OCI-LY1 (cell line): ENCODE results near the gene ATP8B3.

Experiments used
- H2AFZ ChIP-seq: fragments of 200-600 bp; sonication (generic), shearing (Covaris generic); 2 replicates; pipeline ENCODE4 v1.6.0; 2014; ENCODE audit warnings: antibody characterized with exemption, mild to moderate bottlenecking, low read length
- H3F3A ChIP-seq: fragments of 200-600 bp; sonication (generic), shearing (Covaris generic); 2 replicates; pipeline ENCODE4 v1.6.0; 2014; ENCODE audit warnings: mild to moderate bottlenecking, antibody characterized with exemption, low read length, moderate library complexity; ENCODE audit not compliant: insufficient read depth
- H3K27ac ChIP-seq: fragments of 200-600 bp; sonication (generic); 2 replicates; pipeline ENCODE4 v1.5.1; 2014; ENCODE audit warnings: low read length, mixed run types, mild to moderate bottlenecking, low read depth; ENCODE audit not compliant: poor library complexity, severe bottlenecking
- H3K27me3 ChIP-seq: fragments of 200-600 bp; sonication (generic); 2 replicates; pipeline ENCODE4 v1.6.0; 2014; ENCODE audit warnings: antibody characterized with exemption, mild to moderate bottlenecking, low read length, moderate library complexity; ENCODE audit not compliant: insufficient read depth
- H3K36me3 ChIP-seq: fragments of 200-600 bp; sonication (generic); 2 replicates; pipeline ENCODE4 v1.6.1; 2014; ENCODE audit warnings: mild to moderate bottlenecking, antibody characterized with exemption, low read length, moderate library complexity, mixed read lengths; ENCODE audit not compliant: insufficient read depth
- H3K4me1 ChIP-seq: fragments of 200-600 bp; sonication (generic); 2 replicates; pipeline ENCODE4 v1.5.1; 2014; ENCODE audit warnings: mild to moderate bottlenecking, low read length, moderate library complexity; ENCODE audit not compliant: insufficient read depth, severe bottlenecking
- H3K4me2 ChIP-seq: fragments of 200-600 bp; sonication (generic), shearing (Covaris generic); 2 replicates; pipeline ENCODE4 v1.6.1; 2014; ENCODE audit warnings: low read length
- H3K4me3 ChIP-seq: fragments of 200-600 bp; sonication (generic); 2 replicates; pipeline ENCODE4 v1.5.1; 2014; ENCODE audit warnings: low read length, low read depth, mild to moderate bottlenecking, mixed read lengths; ENCODE audit not compliant: poor library complexity, severe bottlenecking
- H3K79me2 ChIP-seq: fragments of 200-600 bp; shearing (Covaris generic); 2 replicates; pipeline ENCODE4 v1.6.1; 2016; ENCODE audit warnings: mixed run types, low read length, mixed read lengths; ENCODE audit not compliant: insufficient read depth
- H3K9ac ChIP-seq: fragments of 200-600 bp; sonication (generic), shearing (Covaris generic); 2 replicates; pipeline ENCODE4 v1.6.1; 2014; ENCODE audit warnings: mild to moderate bottlenecking, low read length, mixed read lengths
- H3K9me2 ChIP-seq: fragments of 200-600 bp; sonication (generic), shearing (Covaris generic); 2 replicates; pipeline ENCODE4 v1.6.1; 2014; ENCODE audit warnings: low read depth, mild to moderate bottlenecking, low read length, mixed read lengths
- H3K9me3 ChIP-seq: fragments of 200-600 bp; shearing (Covaris generic); 2 replicates; pipeline ENCODE4 v1.6.1; 2014; ENCODE audit warnings: low read length, mixed read lengths
- H4K20me1 ChIP-seq: fragments of 200-600 bp; sonication (generic), shearing (Covaris generic); 2 replicates; pipeline ENCODE4 v1.6.0; 2016; ENCODE audit warnings: mild to moderate bottlenecking, low read length; ENCODE audit not compliant: insufficient read depth
- EZH2 ChIP-seq: fragments of 200-600 bp; sonication (generic), shearing (Covaris generic); IDR thresholded peaks from 2 replicates; pipeline ENCODE4 v1.8.0; 2017; ENCODE audit warnings: borderline replicate concordance, mixed run types, mild to moderate bottlenecking, antibody characterized with exemption, low read length, moderate library complexity, mixed read lengths
- TF ChIP-seq, protein P1 (sequence below): fragments of 200-600 bp; sonication (generic), shearing (Covaris generic); IDR thresholded peaks from 2 replicates; pipeline ENCODE4 v1.5.1; 2017; ENCODE audit warnings: mild to moderate bottlenecking, antibody characterized with exemption, low read length, moderate library complexity, mixed read lengths

The ATP8B3 gene

DNA sequence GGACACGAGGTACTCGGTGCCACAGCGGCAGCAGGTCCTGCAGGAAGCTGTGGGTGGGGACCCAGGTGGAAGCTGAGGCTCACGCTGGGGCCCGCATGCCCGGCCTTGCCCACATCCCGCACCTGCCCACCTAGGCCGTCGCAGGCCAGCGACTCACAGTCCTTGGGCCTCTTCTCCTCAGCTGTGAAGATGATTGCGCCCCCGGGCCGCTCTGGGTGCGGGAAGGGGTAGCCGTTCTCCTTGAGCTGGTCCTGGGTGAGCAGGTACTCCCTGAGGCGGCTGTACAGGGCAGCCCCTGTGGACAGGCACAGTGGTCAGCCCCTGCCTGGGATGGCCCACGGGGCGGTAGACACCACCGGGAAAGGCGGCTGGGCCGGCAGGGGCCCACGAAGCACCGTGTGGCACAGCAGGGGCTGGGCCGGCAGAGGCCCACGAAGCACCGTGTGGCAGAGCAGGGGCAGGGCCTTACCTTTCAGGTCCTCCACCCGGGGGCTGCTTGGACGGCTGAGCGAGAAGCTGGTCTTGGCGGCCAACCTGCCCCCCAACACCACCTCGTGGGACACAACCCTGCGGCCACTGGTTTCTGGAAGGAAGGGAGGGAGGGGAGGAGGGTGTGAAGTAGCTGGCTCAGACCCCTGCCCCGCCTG lies 6.6 kb upstream of the ATP8B3 start:
- no peaks in the 10 kb centered on the region for H3K79me2 ChIP-seq
- no peaks in the 10 kb centered on the region for H4K20me1 ChIP-seq
- H3K27ac ChIP-seq = no peak overlapping the region
- H3K9me2 ChIP-seq = no peaks in the 10 kb centered on the region
- H3K4me2 ChIP-seq = no peak overlapping the region
- H2AFZ ChIP-seq = no peak overlapping the region
- no peak overlapping the region for H3K4me3 ChIP-seq
- peaks cover 82% of the 10 kb centered on the region for H3K36me3 ChIP-seq
- H3K9me3 ChIP-seq = no peaks in the 10 kb centered on the region
- no peak for TF ChIP-seq EZH2
- TF ChIP-seq, protein P1, sequence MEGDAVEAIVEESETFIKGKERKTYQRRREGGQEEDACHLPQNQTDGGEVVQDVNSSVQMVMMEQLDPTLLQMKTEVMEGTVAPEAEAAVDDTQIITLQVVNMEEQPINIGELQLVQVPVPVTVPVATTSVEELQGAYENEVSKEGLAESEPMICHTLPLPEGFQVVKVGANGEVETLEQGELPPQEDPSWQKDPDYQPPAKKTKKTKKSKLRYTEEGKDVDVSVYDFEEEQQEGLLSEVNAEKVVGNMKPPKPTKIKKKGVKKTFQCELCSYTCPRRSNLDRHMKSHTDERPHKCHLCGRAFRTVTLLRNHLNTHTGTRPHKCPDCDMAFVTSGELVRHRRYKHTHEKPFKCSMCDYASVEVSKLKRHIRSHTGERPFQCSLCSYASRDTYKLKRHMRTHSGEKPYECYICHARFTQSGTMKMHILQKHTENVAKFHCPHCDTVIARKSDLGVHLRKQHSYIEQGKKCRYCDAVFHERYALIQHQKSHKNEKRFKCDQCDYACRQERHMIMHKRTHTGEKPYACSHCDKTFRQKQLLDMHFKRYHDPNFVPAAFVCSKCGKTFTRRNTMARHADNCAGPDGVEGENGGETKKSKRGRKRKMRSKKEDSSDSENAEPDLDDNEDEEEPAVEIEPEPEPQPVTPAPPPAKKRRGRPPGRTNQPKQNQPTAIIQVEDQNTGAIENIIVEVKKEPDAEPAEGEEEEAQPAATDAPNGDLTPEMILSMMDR = no peak
- no peaks in the 10 kb centered on the region for H3F3A ChIP-seq
- H3K9ac ChIP-seq = no peak overlapping the region
- H3K27me3 ChIP-seq = no peaks in the 10 kb centered on the region
- peaks cover under 1% of the 10 kb centered on the region for H3K4me1 ChIP-seq

DNA sequence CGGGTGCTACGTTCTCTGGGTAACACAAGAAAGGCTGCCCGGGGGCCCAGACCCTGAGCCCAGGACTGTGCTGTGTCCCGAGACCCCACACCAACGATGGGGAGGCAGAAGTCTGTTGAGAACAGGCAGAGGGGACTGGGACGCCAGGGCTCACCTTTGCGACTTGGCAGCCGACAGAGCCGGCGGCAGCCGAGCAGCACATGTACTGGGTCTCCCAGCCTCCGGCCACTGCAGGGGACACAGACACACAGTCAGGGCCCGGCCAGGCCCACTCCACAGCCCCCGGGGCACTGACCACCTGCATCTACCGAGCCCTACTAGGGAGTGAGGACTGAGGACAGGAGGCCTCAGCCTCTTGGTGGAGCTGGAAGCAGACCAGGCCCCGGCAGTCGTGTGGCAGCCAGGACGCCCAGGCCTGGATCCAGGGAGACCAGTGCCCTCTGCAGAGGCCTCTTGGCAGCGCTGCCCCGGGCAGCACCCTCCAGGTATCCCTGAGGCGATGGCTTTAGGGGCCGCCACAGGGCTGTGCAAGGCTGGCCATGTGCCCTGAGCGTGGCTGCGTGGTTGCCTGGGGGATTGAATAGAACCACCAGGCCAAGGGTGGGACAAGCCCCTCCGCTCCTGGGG lies 5.6 kb upstream of the ATP8B3 start:
- no peak overlapping the region for H3K4me3 ChIP-seq
- no peaks in the 10 kb centered on the region for H3K9me2 ChIP-seq
- no peak overlapping the region for H2AFZ ChIP-seq
- no peak for TF ChIP-seq EZH2
- TF ChIP-seq, protein P1 = no peak
- no peak overlapping the region for H3K27ac ChIP-seq
- H3K79me2 ChIP-seq = no peaks in the 10 kb centered on the region
- H3K4me1 ChIP-seq = peaks cover 8% of the 10 kb centered on the region
- H3K27me3 ChIP-seq = no peaks in the 10 kb centered on the region
- no peak overlapping the region for H3K9ac ChIP-seq
- no peaks in the 10 kb centered on the region for H3K9me3 ChIP-seq
- no peak overlapping the region for H3K4me2 ChIP-seq
- no peaks in the 10 kb centered on the region for H3F3A ChIP-seq
- H4K20me1 ChIP-seq = no peaks in the 10 kb centered on the region
- peaks cover 72% of the 10 kb centered on the region for H3K36me3 ChIP-seq

DNA sequence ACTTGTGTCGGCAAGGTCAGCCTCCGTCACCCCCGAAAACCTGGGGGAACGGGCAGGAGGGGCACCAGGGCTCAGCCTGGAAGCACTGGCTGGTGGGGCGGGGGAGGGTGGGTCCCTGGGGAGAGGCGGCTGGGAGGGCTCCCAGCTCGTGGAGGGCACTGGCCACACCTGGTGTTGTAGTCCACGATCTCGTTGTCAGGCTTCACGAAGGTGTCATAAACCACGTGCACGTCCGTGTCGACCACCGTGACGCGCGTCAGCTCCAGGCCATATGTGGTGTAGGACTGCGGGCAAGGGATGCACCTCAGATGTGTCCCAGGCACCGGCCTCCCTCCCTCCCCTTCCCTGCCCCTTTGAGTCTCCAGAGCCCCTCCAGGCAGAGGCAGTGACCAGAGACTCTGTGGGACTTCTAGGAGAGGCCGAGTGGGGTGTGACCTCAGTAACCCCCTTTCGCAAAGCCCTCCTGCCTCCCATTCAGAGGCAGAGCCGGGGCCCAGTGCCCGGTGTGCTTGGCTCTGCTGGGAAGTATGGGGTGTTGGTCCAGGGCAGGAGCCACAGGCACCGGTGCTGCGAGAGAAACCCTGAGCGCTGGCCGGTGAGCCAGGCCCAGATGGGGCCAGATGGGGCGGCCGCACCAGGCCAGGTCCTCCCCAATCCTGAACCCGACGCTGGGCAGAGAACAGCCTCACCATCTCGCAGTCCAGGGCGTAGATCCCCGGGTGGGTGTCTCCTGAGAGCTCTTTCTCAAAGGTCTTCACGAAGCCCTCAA lies 4.6 kb upstream of the ATP8B3 start:
- Histone ChIP-seq H3K27me3 (no peaks in the 10 kb centered on the region), H4K20me1 (no peaks in the 10 kb centered on the region), H3K27ac (no peak overlapping the region)

More for the DNA sequence above, 4.6 kb upstream of the ATP8B3 start:
- H3K79me2 ChIP-seq = no peaks in the 10 kb centered on the region
- no peak overlapping the region for H3K9ac ChIP-seq
- peaks cover 65% of the 10 kb centered on the region for H3K36me3 ChIP-seq
- H3K9me2 ChIP-seq = no peaks in the 10 kb centered on the region
- no peak overlapping the region for H2AFZ ChIP-seq
- peaks cover 11% of the 10 kb centered on the region for H3K4me1 ChIP-seq
- H3K4me2 ChIP-seq = no peak overlapping the region
- no peaks in the 10 kb centered on the region for H3F3A ChIP-seq
- no peak for TF ChIP-seq EZH2
- TF ChIP-seq, protein P1 = no peak
- no peak overlapping the region for H3K4me3 ChIP-seq
- no peaks in the 10 kb centered on the region for H3K9me3 ChIP-seq
